GM19397 (cell line): ENCODE results near the gene RNF227.

ENCODE experiments used
- ATAC-seq: cut with Tn5 transposase; IDR thresholded peaks from one replicate; pipeline ENCODE4 v1.9.1; 2021; ENCODE audit warnings: mild to moderate bottlenecking, moderate library complexity; ENCODE audit not compliant: unreplicated experiment

The RNF227 gene

DNA sequence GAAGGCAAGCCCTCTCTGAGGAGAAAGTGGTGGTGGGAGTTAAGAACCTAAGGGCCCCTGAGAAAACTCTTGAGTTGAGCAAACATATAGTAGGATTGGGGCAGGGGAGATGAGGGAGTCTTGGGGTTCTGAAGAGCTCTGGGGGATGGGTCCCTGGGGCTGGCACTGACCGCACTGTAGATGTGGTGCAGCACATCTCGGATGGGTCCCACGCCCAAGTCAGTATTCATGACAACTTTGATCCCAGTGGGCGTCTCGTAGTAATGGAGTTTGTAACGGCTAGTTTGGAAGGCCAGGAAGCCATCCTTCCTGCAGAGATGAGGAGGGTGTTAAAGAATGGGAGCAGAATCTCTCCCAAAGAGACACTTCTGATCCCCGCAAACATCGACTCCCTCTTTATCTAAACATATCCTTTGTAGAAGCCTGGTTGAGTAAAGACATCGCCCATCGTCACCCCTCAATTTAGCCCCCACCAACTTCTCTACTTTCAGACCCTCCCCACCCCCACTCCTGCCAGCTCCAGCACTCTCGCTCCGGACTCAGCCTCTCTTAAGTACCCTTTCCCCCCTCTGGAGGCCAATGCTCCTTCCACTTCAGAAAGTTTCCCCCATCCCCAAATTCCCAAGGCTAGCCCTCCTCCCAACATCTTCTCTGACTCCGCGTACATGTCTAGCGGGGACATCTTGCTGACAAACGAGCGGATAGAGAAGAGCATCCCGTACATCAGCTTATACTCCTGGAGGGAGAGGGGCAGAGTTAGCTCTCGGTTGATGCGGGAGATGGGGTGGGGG is 14.9 kb upstream of the RNF227 start:
- ATAC-seq, result no peak

DNA sequence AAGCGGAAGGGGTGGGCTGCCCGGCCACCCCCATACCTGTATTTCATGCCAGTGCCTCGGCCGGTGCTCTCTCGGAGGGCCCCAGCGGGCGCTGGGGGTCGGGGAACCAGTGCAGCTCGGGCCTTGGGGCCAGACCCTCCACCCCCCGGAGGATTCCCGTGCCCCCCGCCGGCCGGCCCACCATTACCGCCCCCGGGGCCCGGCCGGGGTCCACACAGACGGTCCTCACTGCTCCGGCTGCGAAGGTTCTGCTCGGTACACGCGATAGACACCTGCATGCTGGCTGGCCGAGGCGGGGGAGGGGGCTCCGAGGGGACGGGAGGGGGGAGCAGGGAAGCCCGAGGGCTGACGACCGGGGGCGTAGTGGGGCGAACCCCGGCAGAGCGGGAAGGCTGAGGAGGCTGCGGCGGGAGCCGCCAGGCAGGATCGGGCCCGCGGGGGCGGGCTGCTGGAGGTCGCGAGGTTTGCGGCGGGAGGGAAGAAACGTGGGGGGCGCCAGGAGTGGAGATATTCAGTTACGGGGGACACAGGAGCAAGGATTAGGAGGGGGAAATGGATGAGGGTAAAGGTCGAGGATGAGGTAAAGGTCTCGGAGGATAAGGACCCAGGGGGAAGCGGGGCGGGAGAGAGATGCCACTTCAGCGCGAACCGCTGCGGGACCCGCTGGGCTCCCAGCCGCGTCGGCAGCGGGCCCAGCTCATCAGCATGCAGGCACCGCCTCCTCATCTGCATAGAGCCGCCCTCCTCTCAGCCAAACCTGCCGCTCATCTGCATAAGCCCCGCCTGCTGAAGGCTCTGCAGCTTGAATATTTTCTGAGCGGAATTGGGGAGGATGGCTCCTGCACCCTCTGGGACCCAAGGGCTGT is 13.3 kb upstream of the RNF227 start, which contains the start of gene KCNAB3:
KCNAB3 (minus strand) TSS at position 699 of the 866 bp plus-strand sequence; CDS start at position 278, 421 bp downstream.
- no peak for ATAC-seq

DNA sequence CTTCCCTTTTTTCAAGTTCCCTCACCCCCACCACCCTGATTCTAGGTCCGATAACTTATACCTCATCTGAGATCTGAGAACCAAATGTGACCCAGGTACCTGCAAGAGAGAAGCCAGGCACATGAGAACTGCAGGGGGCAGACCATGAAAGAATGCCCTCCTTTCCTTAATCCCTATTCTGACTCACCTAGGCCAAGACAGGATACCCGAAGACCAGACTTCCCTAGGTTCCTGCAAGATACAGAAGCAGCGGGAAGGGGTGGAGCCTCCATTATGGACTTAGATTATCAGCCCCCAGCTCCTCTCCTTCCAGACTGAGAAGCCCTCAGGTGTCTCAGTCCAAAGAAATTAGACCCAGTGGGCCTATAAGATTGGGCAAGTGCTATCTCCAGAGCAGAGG is 11.5 kb upstream of the RNF227 start:
- ATAC-seq, result no peak

DNA sequence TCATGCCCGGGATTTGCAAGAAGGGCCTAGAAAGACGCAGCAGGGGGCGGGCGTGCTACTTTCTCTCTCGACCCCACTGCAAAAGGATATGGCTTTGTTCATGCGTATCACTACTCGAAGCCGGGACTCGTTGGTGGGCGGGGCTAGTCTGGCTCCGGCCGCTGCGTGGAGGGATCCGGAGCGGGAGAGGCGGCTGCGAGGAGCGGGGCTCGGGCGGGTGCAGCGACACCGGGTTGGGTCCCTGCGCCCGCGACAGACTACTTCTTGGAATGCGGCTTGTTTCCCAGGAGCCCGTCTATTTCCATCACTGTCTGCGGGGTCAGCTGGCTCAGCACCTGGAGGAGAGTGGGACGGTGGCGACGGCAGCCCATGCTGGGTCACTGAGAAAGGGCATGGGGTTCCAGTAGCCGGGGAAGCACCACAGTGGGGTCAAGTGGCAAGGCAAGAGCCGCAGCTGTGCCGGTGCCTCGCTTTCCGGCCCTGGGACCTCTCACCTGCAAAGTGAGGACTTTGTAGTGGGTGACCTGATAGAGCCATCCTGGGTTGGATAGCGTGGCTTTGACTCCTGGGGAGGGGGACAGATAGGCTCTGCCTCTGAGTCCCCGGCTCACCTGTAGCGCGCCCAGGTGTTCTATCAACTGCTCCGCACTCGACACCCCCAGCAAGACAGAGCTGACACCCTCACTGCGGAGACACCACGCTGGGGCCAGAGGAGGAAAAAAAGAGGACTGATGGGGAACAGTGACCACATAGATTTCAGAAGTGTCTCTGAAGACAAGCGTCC is 6.9 kb upstream of the RNF227 start:
- no peak for ATAC-seq

DNA sequence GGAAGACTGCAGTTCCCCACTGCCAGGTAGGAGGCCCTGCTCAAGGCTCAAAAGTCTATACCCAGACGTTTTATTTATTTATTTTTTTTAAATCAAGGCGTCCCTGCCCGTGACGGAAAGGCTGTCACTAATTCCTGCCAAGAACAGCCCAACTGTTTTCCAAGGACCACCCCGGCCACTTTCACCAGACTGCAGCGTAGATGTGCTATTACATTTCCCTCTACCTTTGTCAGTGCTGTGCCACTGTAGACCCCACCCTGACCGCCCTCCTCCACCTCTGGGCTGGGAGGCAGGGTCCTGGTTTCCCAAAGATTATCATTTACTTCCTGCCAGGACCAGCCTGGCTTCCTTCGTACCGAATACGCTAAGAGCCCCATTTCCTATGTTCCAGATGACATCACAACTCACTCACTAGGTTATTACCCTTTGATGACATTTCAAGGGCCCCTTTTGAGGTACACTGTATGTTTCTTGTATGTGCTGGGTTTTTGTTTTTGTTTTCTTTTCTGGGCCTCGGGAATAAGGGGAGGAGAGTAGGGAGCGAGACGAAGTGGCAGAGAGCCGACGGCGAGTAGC is 6.3 kb upstream of the RNF227 start:
- ATAC-seq, result no peak

DNA sequence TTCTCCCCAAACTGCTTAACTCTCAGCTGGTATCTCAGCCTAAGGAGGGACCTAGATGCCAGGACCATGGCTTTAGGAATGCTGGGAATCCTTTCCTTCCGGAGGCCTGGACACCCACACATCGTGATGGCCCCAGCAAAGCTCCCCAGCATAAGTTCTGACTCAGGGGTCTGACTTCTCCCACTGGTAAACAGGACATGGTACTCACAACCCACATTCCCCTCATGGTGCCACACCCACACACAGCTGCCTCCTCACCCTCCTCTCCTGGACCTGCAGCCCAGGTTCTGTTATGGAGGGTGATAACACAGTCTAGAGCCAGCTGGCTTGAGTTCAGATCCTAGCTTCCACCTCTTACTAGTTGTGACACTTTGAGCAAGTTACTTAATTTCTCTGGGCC is 719 bp upstream of the RNF227 start:
- ATAC-seq, result no peak

DNA sequence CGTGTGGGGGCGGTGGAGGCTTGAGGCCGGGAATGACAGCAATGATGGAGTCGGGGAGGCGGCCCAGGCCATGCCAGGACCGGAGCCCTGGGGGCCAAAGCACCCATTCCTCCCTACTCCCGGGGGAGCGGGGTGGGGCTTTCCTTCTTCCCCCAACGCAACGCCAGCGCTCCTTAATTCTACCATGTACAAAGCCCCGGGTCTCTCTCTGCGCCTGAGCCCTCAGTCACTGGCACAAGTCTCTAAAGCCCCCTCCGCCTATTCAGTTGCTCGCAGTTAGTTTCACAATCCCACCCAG is 245 bp upstream of the RNF227 start:
- no peak for ATAC-seq

DNA sequence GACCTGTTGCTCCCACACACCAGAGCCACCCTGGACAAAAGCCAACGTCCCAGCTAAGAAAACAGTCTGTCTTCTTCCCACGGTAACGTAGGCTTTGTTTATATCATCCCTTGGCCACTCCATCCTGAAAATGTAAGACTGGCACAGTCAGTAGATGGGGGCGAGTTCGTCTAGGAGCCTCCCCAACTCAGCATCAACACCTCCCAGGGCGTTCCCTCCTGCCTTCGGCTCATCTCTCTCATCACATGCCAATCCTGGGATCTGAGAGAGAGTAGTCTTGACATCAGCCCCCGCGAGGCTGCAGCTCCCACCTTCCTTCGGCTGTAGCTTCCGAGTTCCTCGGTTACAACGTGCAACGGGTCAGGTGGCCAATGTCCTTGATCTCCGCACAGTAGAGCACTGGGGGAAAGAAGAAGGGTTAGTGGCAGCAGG is 894 bp downstream of the RNF227 start:
- peak; percentile 21 for ATAC-seq

DNA sequence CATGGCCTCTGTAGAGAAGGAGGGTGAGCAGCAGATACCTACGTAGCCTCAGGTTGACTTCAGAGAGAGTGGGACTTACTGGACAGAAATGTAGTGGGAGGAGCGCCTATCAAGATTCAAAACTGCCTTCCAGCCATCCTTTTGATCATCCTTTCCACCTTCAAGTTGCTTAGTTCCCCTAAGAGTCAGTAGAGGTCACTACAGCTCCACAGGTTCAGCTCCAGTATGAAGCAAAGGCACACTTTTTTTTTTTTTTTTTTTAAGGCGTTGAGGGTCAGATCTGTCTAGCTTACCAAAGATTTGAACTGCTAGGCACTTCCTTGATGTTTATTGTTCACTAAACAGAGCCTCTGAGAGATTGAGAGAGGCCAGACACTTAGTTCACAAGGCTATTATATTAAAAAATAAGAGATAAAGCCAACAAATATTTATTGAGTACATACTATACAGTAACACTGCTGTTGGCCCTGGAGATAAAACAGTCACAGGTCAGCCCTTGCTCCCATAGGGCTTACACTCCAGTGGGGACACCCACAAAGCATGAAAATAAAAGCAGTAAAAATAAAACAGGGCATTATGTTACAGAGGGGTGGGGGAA is 3.1 kb downstream of the RNF227 start:
- ATAC-seq, result no peak

DNA sequence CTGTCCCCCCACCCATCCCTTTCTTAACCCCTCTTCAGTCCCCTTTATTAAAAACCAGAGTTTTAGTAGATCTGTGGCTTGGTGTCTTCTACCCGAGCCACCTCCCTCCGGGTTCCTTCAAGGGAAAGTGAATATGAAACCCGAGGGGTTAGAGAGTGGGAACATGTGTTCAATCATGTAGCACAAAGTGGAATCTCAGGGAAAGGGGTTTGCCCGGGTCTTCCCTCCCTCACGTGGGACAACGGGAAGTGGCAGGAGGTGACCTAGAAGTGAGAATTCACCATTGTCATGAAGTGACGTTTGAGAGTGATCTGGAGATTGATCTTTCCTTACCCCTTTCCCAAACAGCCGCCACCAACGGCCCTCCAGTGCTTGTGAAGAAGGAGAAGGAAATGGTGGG is 5.0 kb downstream of the RNF227 start:
- ATAC-seq, result no peak

DNA sequence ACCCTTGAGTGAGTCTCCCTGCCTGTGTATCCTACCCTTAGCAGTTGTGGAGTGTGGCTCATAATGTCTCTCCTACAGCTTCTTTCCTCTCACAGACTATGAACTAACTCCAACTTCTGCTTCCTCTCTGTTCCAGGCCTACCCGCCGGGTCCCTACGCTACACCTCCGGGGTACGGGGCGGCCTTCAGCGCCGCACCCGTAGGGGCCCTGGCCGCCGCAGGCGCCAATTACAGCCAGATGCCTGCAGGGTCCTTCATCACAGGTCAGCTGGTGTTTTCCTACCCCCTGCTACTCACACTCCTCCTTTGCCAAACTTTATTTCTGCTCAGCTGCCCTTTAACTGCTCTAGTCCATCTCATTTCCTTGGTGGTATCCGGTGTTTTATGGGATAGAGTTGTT is 5.4 kb downstream of the RNF227 start:
- ATAC-seq, result no peak

DNA sequence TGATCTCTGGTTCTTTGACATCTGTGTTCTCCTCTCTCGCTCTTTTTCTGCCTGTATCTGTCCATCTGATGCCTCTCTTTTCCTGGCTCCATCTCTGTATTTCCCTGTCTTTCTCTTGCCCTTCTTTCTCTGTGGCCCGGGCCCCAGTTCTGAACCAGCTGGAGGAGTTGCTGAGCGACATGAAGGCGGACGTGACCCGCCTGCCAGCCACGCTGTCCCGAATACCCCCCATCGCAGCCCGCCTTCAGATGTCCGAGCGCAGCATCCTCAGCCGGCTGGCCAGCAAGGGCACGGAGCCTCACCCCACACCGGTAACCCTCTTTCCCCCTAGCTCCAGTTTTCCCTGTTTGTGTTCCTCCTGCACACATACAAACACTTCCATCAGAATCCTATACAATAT is 5.8 kb downstream of the RNF227 start:
- no peak for ATAC-seq

DNA sequence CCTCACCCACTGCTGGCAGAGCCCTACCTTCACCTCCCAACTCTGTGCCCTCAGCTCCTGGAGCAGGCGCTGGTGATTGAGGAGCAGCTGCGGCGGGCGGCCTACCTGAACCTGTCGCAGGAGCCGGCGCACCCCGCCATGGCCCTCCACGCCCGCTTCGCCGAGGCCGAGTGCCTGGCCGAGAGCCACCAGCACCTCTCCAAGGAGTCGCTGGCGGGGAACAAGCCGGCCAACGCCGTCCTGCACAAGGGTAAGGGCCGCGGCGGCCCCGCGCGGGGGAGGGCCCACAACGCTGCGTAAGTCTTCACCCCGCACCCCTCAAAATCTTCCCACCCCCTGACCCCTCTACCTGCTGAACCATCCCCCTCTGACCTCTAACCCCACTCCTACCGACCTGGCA is 7.0 kb downstream of the RNF227 start:
- ATAC-seq, result no peak

DNA sequence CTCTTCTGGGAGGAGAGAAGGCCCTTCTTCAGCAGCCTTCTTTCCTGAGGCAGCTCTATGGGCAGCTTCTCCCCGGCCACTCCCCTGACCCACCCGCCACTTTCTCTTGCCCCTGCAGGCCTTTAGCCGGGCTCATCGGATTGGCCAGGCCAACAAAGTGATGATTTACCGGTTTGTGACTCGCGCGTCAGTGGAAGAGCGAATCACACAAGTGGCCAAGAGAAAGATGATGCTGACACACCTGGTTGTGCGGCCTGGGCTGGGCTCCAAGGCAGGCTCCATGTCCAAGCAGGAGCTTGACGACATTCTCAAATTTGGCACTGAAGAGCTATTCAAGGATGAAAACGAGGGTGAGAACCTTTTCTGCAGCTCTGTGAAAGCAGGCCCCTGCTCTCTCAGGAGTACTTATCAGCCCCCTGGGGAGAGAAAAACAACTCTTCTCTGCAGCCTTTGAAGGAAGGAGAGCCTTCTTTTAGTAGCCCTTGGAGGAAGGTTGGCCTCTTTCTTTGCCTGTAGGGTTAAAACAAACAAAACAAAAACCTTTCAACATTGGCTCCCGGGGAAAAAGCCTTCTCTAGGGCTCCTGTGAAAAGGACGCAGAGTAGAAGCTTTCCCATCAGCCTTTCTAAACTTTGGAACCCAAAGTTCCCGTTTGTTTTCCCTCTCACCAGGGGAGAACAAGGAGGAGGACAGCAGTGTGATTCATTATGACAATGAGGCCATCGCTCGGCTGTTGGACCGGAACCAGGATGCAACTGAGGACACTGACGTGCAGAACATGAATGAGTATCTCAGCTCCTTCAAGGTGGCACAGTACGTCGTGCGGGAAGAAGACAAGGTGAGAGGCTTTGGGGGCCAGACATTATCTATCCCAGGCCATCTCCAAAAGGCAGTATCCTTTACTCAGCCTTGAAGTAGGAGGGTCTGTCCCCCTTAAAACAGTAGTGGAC is 12.7 kb downstream of the RNF227 start:
- ATAC-seq, result no peak

DNA sequence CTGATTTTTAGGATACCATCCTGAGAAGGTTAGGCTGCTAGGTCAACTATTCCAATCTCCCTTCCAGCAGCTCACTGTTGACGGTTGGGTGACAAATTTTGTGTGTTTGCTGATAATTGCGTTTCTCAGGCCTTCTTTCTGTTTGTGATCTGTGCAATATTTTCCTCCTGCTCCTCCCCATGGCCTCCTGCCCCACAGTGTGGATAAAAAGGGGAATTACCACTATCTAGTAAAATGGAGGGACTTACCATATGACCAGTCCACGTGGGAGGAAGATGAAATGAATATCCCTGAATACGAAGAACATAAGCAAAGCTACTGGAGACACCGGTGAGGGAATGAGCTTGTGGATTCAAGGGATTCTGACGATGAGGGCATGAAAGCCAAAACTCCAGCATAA is 18.3 kb downstream of the RNF227 start:
- ATAC-seq, result no peak

DNA sequence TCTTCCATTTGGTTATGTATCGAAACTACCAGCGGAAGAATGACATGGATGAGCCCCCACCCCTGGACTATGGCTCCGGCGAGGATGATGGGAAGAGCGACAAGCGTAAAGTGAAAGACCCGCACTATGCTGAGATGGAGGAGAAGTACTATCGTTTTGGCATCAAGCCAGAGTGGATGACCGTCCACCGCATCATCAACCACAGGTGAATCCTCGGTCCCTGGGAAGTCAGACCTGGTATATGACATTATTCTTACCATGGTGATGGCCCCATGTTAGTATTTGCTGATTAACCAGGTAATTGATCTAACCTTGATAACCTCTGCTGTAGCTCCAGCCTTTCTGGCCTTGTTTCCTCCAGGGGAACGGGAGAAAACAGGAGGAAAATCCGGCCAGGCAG is 19.0 kb downstream of the RNF227 start:
- ATAC-seq, result no peak

DNA sequence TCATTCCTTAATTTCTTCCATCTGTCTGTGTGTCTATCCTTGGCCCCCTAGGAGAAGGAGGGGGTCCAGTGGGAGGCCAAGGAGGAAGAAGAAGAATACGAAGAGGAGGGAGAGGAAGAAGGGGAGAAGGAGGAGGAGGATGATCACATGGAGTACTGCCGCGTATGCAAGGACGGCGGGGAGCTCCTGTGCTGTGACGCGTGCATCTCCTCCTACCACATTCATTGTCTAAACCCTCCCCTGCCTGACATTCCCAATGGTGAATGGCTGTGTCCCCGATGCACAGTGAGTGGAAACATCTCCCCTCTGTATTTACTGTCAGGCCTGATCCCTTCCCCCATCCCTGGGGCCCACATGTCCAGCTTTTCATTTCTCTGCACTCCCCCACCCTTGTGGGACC is 21.2 kb downstream of the RNF227 start:
- no peak for ATAC-seq

DNA sequence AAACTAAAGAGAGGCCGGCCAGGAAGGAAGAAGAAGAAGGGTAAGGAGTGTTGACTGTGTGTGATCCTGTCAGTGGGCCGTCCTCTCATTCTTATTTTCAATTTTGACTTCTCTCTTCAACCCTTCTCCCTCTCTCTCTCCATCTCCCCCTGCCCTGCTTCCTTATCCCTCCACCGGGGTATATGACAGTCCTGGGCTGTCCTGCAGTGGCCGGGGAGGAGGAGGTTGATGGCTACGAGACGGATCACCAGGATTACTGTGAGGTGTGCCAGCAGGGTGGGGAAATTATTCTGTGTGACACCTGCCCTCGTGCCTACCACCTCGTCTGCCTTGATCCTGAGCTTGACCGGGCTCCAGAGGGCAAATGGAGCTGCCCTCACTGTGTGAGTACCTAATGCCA is 21.9 kb downstream of the RNF227 start:
- ATAC-seq, result no peak

DNA sequence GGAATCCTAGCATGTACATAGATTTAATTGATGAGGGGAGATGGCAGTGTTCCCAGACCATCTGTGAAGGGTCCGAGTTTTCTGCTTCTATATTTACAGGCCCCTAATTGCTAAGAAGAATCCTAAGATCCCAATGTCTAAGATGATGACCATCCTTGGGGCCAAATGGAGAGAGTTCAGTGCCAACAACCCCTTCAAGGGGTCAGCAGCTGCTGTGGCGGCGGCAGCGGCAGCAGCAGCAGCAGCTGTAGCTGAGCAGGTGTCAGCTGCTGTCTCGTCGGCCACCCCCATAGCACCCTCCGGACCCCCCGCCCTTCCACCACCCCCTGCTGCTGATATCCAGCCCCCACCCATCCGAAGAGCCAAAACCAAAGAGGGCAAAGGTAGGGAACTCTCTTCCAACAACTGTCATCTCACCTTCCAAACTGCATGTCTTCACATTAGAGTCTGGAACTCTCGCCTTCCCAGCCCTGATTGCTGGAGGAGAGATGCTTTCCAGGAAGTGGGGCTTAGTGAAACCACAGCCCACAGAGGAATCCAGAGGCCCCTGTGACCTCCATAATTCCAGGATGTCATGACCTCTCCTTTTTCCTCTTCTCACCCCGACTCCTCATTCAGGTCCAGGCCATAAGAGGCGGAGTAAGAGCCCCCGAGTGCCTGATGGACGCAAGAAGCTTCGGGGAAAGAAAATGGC is 22.8 kb downstream of the RNF227 start:
- no peak for ATAC-seq
